Hepatic stellate cell (primary cell): Measurements from ENCODE around the gene RGS14.
"Not testable (repeated sequence)": the region's sequence is repeated elsewhere in the genome, so short reads cannot be mapped to it uniquely, and the experiment has no call there.

Source experiments
- DNase-seq: peaks from one replicate; pipeline ENCODE4 v3.0.0; 2011; ENCODE audit warnings: low spot score

The RGS14 gene

GRCh38 chr5:177328545-177329231 lies 29.0 kb upstream of the RGS14 start:
- no peak for DNase-seq

GRCh38 chr5:177329883-177330282 lies 27.8 kb upstream of the RGS14 start:
- no peak for DNase-seq

GRCh38 chr5:177330991-177331842 lies 26.5 kb upstream of the RGS14 start:
- no peak for DNase-seq

GRCh38 chr5:177332031-177332895 lies 25.5 kb upstream of the RGS14 start:
- DNase-seq = no peak

GRCh38 chr5:177332896-177333260 lies 24.8 kb upstream of the RGS14 start:
- DNase-seq = no peak

GRCh38 chr5:177333420-177334154 lies 24.1 kb upstream of the RGS14 start:
- DNase-seq = no peak

- DNase-seq = no peak
Measured at GRCh38 chr5:177334155-177334551, 23.6 kb upstream of the RGS14 start.

- DNase-seq = no peak
Measured at GRCh38 chr5:177334781-177335700, 22.7 kb upstream of the RGS14 start.

- DNase-seq = no peak
Measured at GRCh38 chr5:177335701-177336065, 22.0 kb upstream of the RGS14 start.

- no peak for DNase-seq
Measured at GRCh38 chr5:177336112-177336511, 21.6 kb upstream of the RGS14 start.

GRCh38 chr5:177336603-177337494 lies 20.9 kb upstream of the RGS14 start:
- no peak for DNase-seq

GRCh38 chr5:177338251-177339106 lies 19.2 kb upstream of the RGS14 start:
- DNase-seq = no peak

GRCh38 chr5:177339107-177339638 lies 18.6 kb upstream of the RGS14 start:
- DNase-seq = no peak

GRCh38 chr5:177343000-177343399 lies 14.7 kb upstream of the RGS14 start:
- DNase-seq = not testable (repeated sequence)

GRCh38 chr5:177343777-177344176 lies 13.9 kb upstream of the RGS14 start:
- DNase-seq = no peak

GRCh38 chr5:177344891-177345290 lies 12.8 kb upstream of the RGS14 start:
- no peak for DNase-seq

- no peak for DNase-seq
Measured at GRCh38 chr5:177346820-177347219, 10.9 kb upstream of the RGS14 start.

GRCh38 chr5:177347699-177348098 lies 10.0 kb upstream of the RGS14 start:
- DNase-seq = no peak

GRCh38 chr5:177349362-177349647 lies 8.4 kb upstream of the RGS14 start:
- DNase-seq = no peak
